H9 (cell line): ENCODE measurements around the gene ANP32B. TPM values are rescaled to one million over a fixed set of nuclear protein-coding genes. Genes with fewer than 3 reads are reported as not detected.

ENCODE experiments used
- DNase-seq: peaks from one replicate; pipeline ENCODE4 v3.0.0-alpha.2; 2017
- H2AFZ ChIP-seq: one replicate; pipeline ENCODE4 v1.6.1; 2013; ENCODE audit warnings: mild to moderate bottlenecking, low read length, control low read depth, moderate library complexity
- H2AK5ac ChIP-seq: 2 replicates; pipeline ENCODE4 v1.6.1; 2013; ENCODE audit warnings: low read length, control low read depth, mixed read lengths; ENCODE audit not compliant: insufficient read length
- H2BK120ac ChIP-seq: one replicate; pipeline ENCODE4 v1.6.1; 2013; ENCODE audit warnings: low read depth, mild to moderate bottlenecking, low read length, control low read depth, inconsistent platforms; ENCODE audit not compliant: poor library complexity, severe bottlenecking
- H2BK12ac ChIP-seq: 2 replicates; pipeline ENCODE4 v1.6.1; 2013; ENCODE audit warnings: low read length, control low read depth, mixed read lengths, low read depth; ENCODE audit not compliant: insufficient read length
- H2BK15ac ChIP-seq: 2 replicates; pipeline ENCODE4 v1.6.1; 2013; ENCODE audit warnings: low read depth, low read length, control low read depth
- H2BK20ac ChIP-seq: one replicate; pipeline ENCODE4 v1.6.1; 2013; ENCODE audit warnings: low read depth, mild to moderate bottlenecking, low read length, control low read depth, inconsistent platforms; ENCODE audit not compliant: poor library complexity, severe bottlenecking
- H2BK5ac ChIP-seq: 2 replicates; pipeline ENCODE4 v1.6.1; 2013; ENCODE audit warnings: low read length, control low read depth, mixed read lengths; ENCODE audit not compliant: insufficient read length
- H3K14ac ChIP-seq: 2 replicates; pipeline ENCODE4 v1.6.1; 2013; ENCODE audit warnings: low read length, control low read depth; ENCODE audit not compliant: insufficient read depth
- H3K18ac ChIP-seq: 2 replicates; pipeline ENCODE4 v1.6.1; 2013; ENCODE audit warnings: low read depth, mild to moderate bottlenecking, mixed read lengths, low read length, control low read depth; ENCODE audit not compliant: insufficient read length
- H3K23ac ChIP-seq: 2 replicates; pipeline ENCODE4 v1.6.1; 2013; ENCODE audit warnings: low read length, control low read depth, mixed read lengths, low read depth; ENCODE audit not compliant: insufficient read length
- H3K23me2 ChIP-seq: 2 replicates; pipeline ENCODE4 v1.6.1; 2013; ENCODE audit warnings: low read depth, mild to moderate bottlenecking, mixed read lengths, low read length, control low read depth; ENCODE audit not compliant: insufficient read length, poor library complexity, severe bottlenecking
- H3K27ac ChIP-seq: 2 replicates; pipeline ENCODE4 v1.5.1; 2013; ENCODE audit warnings: low read length, control low read depth, mixed read lengths, low read depth; ENCODE audit not compliant: insufficient read length
- H3K27me3 ChIP-seq: 2 replicates; pipeline ENCODE4 v1.6.1; 2013; ENCODE audit warnings: low read length, control low read depth, inconsistent platforms; ENCODE audit not compliant: insufficient read depth
- H3K4ac ChIP-seq: 2 replicates; pipeline ENCODE4 v1.6.1; 2013; ENCODE audit warnings: low read depth, mild to moderate bottlenecking, control low read depth, inconsistent platforms, low read length, moderate library complexity
- H3K4me1 ChIP-seq: 2 replicates; pipeline ENCODE4 v1.6.1; 2013; ENCODE audit warnings: low read length, control low read depth, inconsistent platforms; ENCODE audit not compliant: insufficient read depth
- H3K4me2 ChIP-seq: 2 replicates; pipeline ENCODE4 v1.6.1; 2013; ENCODE audit warnings: low read length, control low read depth, mixed read lengths; ENCODE audit not compliant: insufficient read length, insufficient read depth
- H3K56ac ChIP-seq: 2 replicates; pipeline ENCODE4 v1.6.1; 2013; ENCODE audit warnings: low read depth, mild to moderate bottlenecking, mixed read lengths, low read length, control low read depth; ENCODE audit not compliant: insufficient read length
- H3K79me1 ChIP-seq: 2 replicates; pipeline ENCODE4 v1.6.1; 2013; ENCODE audit warnings: low read depth, mild to moderate bottlenecking, moderate library complexity, low read length, control low read depth, inconsistent platforms; ENCODE audit not compliant: insufficient read depth, poor library complexity, severe bottlenecking
- H3K79me2 ChIP-seq: 2 replicates; pipeline ENCODE4 v1.6.1; 2013; ENCODE audit warnings: low read length, control low read depth, inconsistent platforms; ENCODE audit not compliant: insufficient read depth
- H3K9ac ChIP-seq: 2 replicates; pipeline ENCODE4 v1.6.1; 2013; ENCODE audit warnings: low read length, control low read depth, mixed read lengths; ENCODE audit not compliant: insufficient read length; ENCODE audit errors: extremely low read depth
- H3K9me3 ChIP-seq: one replicate; pipeline ENCODE4 v1.6.1; 2013; ENCODE audit warnings: low read depth, low read length, inconsistent platforms; ENCODE audit not compliant: control insufficient read depth
- H3T11ph ChIP-seq: one replicate; pipeline ENCODE4 v1.6.1; 2013; ENCODE audit warnings: mild to moderate bottlenecking, low read length, control low read depth, inconsistent platforms
- H4K20me1 ChIP-seq: one replicate; pipeline ENCODE4 v1.6.1; 2013; ENCODE audit not compliant: control insufficient read depth, insufficient read length, insufficient read depth
- H4K5ac ChIP-seq: 2 replicates; pipeline ENCODE4 v1.6.1; 2013; ENCODE audit warnings: low read depth, mild to moderate bottlenecking, mixed read lengths, low read length, control low read depth; ENCODE audit not compliant: insufficient read length
- H4K8ac ChIP-seq: replicated peaks from 2 replicates; pipeline ENCODE4 v1.6.1; 2013; ENCODE audit warnings: low read length, control low read depth, mixed read lengths, low read depth; ENCODE audit not compliant: insufficient read length
- H4K91ac ChIP-seq: 2 replicates; pipeline ENCODE4 v1.6.1; 2013; ENCODE audit warnings: low read depth, mild to moderate bottlenecking, moderate library complexity, mixed read lengths, low read length, control low read depth; ENCODE audit not compliant: insufficient read length
- H3K27ac Mint-ChIP-seq, 3 experiments: 2 replicates in 2 of 3; 3 replicates in 1 of 3; pipeline ENCODE4 v1.8.0; 2020 to 2021; ENCODE audit warnings: mixed read lengths in 3 of 3, mild to moderate bottlenecking in 1 of 3, moderate library complexity in 1 of 3
- H3K27me3 Mint-ChIP-seq: 2 replicates; pipeline ENCODE4 v1.8.0; 2021; ENCODE audit warnings: low read depth, mild to moderate bottlenecking, moderate library complexity, mixed read lengths
- H3K36me3 Mint-ChIP-seq, 3 experiments: 2 replicates in 2 of 3; 3 replicates in 1 of 3; pipeline ENCODE4 v1.8.0; 2020 to 2021; ENCODE audit warnings: low read depth in 3 of 3, mixed read lengths in 3 of 3; ENCODE audit not compliant: insufficient read depth in 1 of 3
- H3K4me1 Mint-ChIP-seq, 2 experiments: 2 replicates each; pipeline ENCODE4 v1.8.0; 2020; ENCODE audit warnings: mixed read lengths in 2 of 2
- H3K4me3 Mint-ChIP-seq, 2 experiments: 2 replicates in 1 of 2; 3 replicates in 1 of 2; pipeline ENCODE4 v1.8.0; 2020 to 2021; ENCODE audit warnings: mild to moderate bottlenecking in 2 of 2, mixed read lengths in 2 of 2, moderate library complexity in 1 of 2
- H3K9me3 Mint-ChIP-seq, 2 experiments: 2 replicates in 1 of 2; 3 replicates in 1 of 2; pipeline ENCODE4 v1.8.0; 2020; ENCODE audit warnings: mild to moderate bottlenecking in 2 of 2, mixed read lengths in 2 of 2, moderate library complexity in 1 of 2
- CTCF ChIP-seq: fragments of 200-600 bp; sonication (generic); conservative IDR thresholded peaks from 3 replicates; pipeline ENCODE4 v1.8.0; 2021; ENCODE audit warnings: antibody characterized with exemption, mild to moderate bottlenecking
- WGBS: extraction: QIAGEN DNeasy Blood & Tissue Kit; methylation state at CpG from one replicate; pipeline ENCODE4 v1.1.7; 2013; ENCODE audit warnings: missing lambda C conversion rate, low lambda C conversion rate, mixed read lengths; ENCODE audit not compliant: insufficient read length; ENCODE audit errors: extremely low coverage; 5-methylcytosine and 5-hydroxymethylcytosine counted together
- total RNA-seq: library from RNA; stranded (reverse); gene quantifications from 2 replicates; pipeline ENCODE4 v1.2.1, GENCODE V29; 2021

ANP32B gene
- total RNA-seq, 1 experiment from 2014 or later = 91.6 TPM

- no peak overlapping the region for H3K4me2 ChIP-seq
- Mint-ChIP-seq H3K4me3 (no peak overlapping the region), H3K36me3 (no peaks in the 10 kb centered on the region), H3K27me3 (peaks cover 74% of the 10 kb centered on the region), H3K27ac (no peak overlapping the region), H3K9me3 (no peaks in the 10 kb centered on the region), H3K4me1 (peaks cover 0 to 5% of the 10 kb centered on the region in 2 experiments; a peak in 2 of 4 replicates)
- no peaks in the 10 kb centered on the region for H3K23me2 ChIP-seq
- H3K79me1 ChIP-seq = no peaks in the 10 kb centered on the region
- no peak overlapping the region for H2BK20ac ChIP-seq
- no peak for DNase-seq
- H2BK120ac ChIP-seq = no peak overlapping the region
- peaks cover 2% of the 10 kb centered on the region; the same call in 1 of the 2 replicates for H3K27me3 ChIP-seq
- H2BK12ac ChIP-seq = no peak overlapping the region
- no peaks in the 10 kb centered on the region for H3K9me3 ChIP-seq
- no peak overlapping the region for H4K5ac ChIP-seq
- no peak overlapping the region for H2BK5ac ChIP-seq
- no peaks in the 10 kb centered on the region for H3K79me2 ChIP-seq
- no peak overlapping the region for H3K23ac ChIP-seq
- no peak overlapping the region for H3K18ac ChIP-seq
- H3K4me1 ChIP-seq = no peaks in the 10 kb centered on the region
- H3K56ac ChIP-seq = no peak overlapping the region
- no CpG with 5 or more reads among the region's 4 CpGs for WGBS
- H2AK5ac ChIP-seq = no peak overlapping the region
- H2BK15ac ChIP-seq = no peak overlapping the region
- no peak overlapping the region for H3K27ac ChIP-seq
- no peak overlapping the region for H4K8ac ChIP-seq
- H3K9ac ChIP-seq = no peak overlapping the region
- no peak overlapping the region for H3K14ac ChIP-seq
- no peak overlapping the region for H2AFZ ChIP-seq
- no peak overlapping the region for H4K91ac ChIP-seq
- no peak overlapping the region for H3K4ac ChIP-seq
- H4K20me1 ChIP-seq = no peaks in the 10 kb centered on the region
- H3T11ph ChIP-seq = no peak overlapping the region
- no peak for TF ChIP-seq CTCF
Measured at GRCh38 chr9:97962136-97962535, 21.0 kb upstream of the ANP32B start.
